ENCODE data around the gene KIF3C. TPM values are rescaled to one million over a fixed set of nuclear protein-coding genes. Genes with fewer than 3 reads are reported as not detected.

Gene KIF3C
- total and polyA plus RNA-seq, 2 of the 8 experiments (the other 6 are each of a cell fraction or from before 2014, with no cell fraction given), result 13.4 to 58.1 TPM

DNA sequence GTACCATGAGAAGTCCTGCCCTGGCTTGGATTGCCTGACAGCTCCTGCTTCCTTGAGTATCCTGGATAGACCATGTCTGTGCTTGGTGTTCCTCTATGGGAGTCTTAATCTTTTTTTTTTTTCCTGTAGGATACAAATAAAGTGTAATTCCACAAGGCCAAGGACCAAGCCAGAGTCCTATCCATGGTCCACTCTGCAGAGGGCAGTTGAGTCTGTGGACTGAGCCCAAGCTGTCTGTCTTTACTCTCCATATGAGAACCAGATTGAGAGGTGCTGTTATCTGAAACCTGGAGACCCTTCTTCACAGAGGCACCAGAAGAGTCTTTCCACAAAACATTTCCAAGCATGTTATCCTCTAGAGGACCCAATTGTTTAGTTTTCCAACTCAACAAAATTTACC lies 1.4 kb upstream of the KIF3C start (continued):
- TF ChIP-seq, protein P1, sequence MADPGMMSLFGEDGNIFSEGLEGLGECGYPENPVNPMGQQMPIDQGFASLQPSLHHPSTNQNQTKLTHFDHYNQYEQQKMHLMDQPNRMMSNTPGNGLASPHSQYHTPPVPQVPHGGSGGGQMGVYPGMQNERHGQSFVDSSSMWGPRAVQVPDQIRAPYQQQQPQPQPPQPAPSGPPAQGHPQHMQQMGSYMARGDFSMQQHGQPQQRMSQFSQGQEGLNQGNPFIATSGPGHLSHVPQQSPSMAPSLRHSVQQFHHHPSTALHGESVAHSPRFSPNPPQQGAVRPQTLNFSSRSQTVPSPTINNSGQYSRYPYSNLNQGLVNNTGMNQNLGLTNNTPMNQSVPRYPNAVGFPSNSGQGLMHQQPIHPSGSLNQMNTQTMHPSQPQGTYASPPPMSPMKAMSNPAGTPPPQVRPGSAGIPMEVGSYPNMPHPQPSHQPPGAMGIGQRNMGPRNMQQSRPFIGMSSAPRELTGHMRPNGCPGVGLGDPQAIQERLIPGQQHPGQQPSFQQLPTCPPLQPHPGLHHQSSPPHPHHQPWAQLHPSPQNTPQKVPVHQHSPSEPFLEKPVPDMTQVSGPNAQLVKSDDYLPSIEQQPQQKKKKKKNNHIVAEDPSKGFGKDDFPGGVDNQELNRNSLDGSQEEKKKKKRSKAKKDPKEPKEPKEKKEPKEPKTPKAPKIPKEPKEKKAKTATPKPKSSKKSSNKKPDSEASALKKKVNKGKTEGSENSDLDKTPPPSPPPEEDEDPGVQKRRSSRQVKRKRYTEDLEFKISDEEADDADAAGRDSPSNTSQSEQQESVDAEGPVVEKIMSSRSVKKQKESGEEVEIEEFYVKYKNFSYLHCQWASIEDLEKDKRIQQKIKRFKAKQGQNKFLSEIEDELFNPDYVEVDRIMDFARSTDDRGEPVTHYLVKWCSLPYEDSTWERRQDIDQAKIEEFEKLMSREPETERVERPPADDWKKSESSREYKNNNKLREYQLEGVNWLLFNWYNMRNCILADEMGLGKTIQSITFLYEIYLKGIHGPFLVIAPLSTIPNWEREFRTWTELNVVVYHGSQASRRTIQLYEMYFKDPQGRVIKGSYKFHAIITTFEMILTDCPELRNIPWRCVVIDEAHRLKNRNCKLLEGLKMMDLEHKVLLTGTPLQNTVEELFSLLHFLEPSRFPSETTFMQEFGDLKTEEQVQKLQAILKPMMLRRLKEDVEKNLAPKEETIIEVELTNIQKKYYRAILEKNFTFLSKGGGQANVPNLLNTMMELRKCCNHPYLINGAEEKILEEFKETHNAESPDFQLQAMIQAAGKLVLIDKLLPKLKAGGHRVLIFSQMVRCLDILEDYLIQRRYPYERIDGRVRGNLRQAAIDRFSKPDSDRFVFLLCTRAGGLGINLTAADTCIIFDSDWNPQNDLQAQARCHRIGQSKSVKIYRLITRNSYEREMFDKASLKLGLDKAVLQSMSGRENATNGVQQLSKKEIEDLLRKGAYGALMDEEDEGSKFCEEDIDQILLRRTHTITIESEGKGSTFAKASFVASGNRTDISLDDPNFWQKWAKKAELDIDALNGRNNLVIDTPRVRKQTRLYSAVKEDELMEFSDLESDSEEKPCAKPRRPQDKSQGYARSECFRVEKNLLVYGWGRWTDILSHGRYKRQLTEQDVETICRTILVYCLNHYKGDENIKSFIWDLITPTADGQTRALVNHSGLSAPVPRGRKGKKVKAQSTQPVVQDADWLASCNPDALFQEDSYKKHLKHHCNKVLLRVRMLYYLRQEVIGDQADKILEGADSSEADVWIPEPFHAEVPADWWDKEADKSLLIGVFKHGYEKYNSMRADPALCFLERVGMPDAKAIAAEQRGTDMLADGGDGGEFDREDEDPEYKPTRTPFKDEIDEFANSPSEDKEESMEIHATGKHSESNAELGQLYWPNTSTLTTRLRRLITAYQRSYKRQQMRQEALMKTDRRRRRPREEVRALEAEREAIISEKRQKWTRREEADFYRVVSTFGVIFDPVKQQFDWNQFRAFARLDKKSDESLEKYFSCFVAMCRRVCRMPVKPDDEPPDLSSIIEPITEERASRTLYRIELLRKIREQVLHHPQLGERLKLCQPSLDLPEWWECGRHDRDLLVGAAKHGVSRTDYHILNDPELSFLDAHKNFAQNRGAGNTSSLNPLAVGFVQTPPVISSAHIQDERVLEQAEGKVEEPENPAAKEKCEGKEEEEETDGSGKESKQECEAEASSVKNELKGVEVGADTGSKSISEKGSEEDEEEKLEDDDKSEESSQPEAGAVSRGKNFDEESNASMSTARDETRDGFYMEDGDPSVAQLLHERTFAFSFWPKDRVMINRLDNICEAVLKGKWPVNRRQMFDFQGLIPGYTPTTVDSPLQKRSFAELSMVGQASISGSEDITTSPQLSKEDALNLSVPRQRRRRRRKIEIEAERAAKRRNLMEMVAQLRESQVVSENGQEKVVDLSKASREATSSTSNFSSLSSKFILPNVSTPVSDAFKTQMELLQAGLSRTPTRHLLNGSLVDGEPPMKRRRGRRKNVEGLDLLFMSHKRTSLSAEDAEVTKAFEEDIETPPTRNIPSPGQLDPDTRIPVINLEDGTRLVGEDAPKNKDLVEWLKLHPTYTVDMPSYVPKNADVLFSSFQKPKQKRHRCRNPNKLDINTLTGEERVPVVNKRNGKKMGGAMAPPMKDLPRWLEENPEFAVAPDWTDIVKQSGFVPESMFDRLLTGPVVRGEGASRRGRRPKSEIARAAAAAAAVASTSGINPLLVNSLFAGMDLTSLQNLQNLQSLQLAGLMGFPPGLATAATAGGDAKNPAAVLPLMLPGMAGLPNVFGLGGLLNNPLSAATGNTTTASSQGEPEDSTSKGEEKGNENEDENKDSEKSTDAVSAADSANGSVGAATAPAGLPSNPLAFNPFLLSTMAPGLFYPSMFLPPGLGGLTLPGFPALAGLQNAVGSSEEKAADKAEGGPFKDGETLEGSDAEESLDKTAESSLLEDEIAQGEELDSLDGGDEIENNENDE (IDR thresholded peaks at IDR 0.05; ENCODE audit: insufficient replicate concordance, low read length), result no peak
- TF ChIP-seq FOSL1 (IDR thresholded peaks at IDR 0.05; ENCODE audit: insufficient read depth, low read depth, low read length) (no peak), SP2 (IDR thresholded peaks at IDR 0.05; ENCODE audit: low read length) (no peak), E2F6 (IDR thresholded peaks at IDR 0.05) (no peak), PHF8 (conservative IDR thresholded peaks at IDR 0.05; ENCODE audit: low read depth, low read length) (no peak), KDM5A (IDR thresholded peaks at IDR 0.05; ENCODE audit: low read length) (no peak), EP300 (IDR thresholded peaks at IDR 0.05; ENCODE audit: borderline replicate concordance in 1 of 2, low read depth in 2 of 2, low read length in 2 of 2) (no peak), MAFK (IDR thresholded peaks at IDR 0.05; ENCODE audit: low read depth, low read length) (no peak), BACH1 (IDR thresholded peaks at IDR 0.05; ENCODE audit: low read length) (no peak), HDAC2 (IDR thresholded peaks at IDR 0.05; ENCODE audit: borderline replicate concordance in 1 of 2, low read depth in 2 of 2, low read length in 2 of 2) (no peak), CHD2 (IDR thresholded peaks at IDR 0.05; ENCODE audit: low read length) (no peak)

Measured in H1 (cell line).